GM12891 (cell line): Measurements from ENCODE around the gene CRNN.

Source experiments
- POLR2A ChIP-seq: IDR thresholded peaks from 2 replicates; pipeline ENCODE4 v1.6.1; 2011; ENCODE audit warnings: low read depth, low read length, control low read depth
- TAF1 ChIP-seq: IDR thresholded peaks from 2 replicates; pipeline ENCODE4 v1.6.1; 2011; ENCODE audit warnings: low read depth, low read length, control low read depth

GRCh38 chr1:152444045-152444444 lies 30.0 kb upstream of the CRNN start:
- no peak for TF ChIP-seq POLR2A
- no peak for TF ChIP-seq TAF1
